Breast epithelium (tissue), 4 donors: Measurements from ENCODE around the gene TBC1D10A. TPM values are rescaled to one million over a fixed set of nuclear protein-coding genes. Genes with fewer than 3 reads are reported as not detected.

Experiments
- DNase-seq, 2 donors: peaks; one replicate each; pipeline ENCODE4 v3.0.0-alpha.2; 2019; ENCODE audit warnings: low spot score in 2 of 2
- H3K27ac ChIP-seq, 2 donors: fragments of 200-600 bp; sonication (generic) in 1 of 2; one replicate each; pipeline ENCODE4 v1.5.1; 2016 to 2019; ENCODE audit warnings: mild to moderate bottlenecking in 1 of 2
- H3K27me3 ChIP-seq, 2 donors: fragments of 200-600 bp; sonication (generic) in 1 of 2; one replicate each; pipeline versions ENCODE4 v1.5.1 to v1.6.0; 2017 to 2019; ENCODE audit warnings: control low read depth in 1 of 2, mild to moderate bottlenecking in 1 of 2
- H3K36me3 ChIP-seq: fragments of 200-600 bp; one replicate; pipeline ENCODE4 v1.5.1; 2019
- H3K4me1 ChIP-seq, 2 donors: fragments of 200-600 bp; sonication (generic); one replicate each; pipeline ENCODE4 v1.5.1; 2016 to 2019; ENCODE audit warnings: control low read depth in 1 of 2
- H3K4me3 ChIP-seq, 3 donors: fragments of 200-600 bp; sonication (generic); 1 replicate in 2 of 3; 2 replicates in 1 of 3; pipeline ENCODE4 v1.5.1; 2016 to 2019; ENCODE audit warnings: mild to moderate bottlenecking in 3 of 3, moderate library complexity in 2 of 3
- H3K9me3 ChIP-seq, 2 donors: fragments of 200-600 bp; sonication (generic) in 1 of 2; one replicate each; pipeline ENCODE4 v1.5.1; 2016 to 2019; ENCODE audit warnings: control low read depth in 1 of 2
- POLR2A ChIP-seq: fragments of 450-650 bp; IDR thresholded peaks from one replicate; pipeline ENCODE4 v1.6.1; 2016; ENCODE audit warnings: antibody characterized with exemption, mild to moderate bottlenecking, moderate library complexity
- POLR2AphosphoS5 ChIP-seq, 3 donors: sonication (generic); formaldehyde crosslinking; IDR thresholded peaks; one replicate each; pipeline ENCODE4 v1.6.1; 2017; ENCODE audit warnings: antibody characterized with exemption in 3 of 3
- intact Hi-C: fragments of 100-400 bp; cut with DNase I; formaldehyde crosslinking; loops from one replicate; pipeline ENCODE4 v1.15.1; 2023; ENCODE audit warnings: low total_unique reads
- total RNA-seq, 3 donors: library from RNA; depleted of rRNA; stranded (reverse); fragments of >200 nt; gene quantifications; one replicate each; pipeline ENCODE4 v1.1.0, GENCODE V29; 2016
- TF ChIP-seq, protein P1 (sequence below), 3 donors: fragments of 450-650 bp; IDR thresholded peaks; one replicate each; pipeline ENCODE4 v1.5.1; 2016 to 2017; ENCODE audit warnings: antibody characterized with exemption in 3 of 3, mild to moderate bottlenecking in 3 of 3, moderate library complexity in 3 of 3

TBC1D10A gene
- total RNA-seq, 3 donors from 2014 or later: 25.0 to 50.1 (median 32.4) TPM

DNA sequence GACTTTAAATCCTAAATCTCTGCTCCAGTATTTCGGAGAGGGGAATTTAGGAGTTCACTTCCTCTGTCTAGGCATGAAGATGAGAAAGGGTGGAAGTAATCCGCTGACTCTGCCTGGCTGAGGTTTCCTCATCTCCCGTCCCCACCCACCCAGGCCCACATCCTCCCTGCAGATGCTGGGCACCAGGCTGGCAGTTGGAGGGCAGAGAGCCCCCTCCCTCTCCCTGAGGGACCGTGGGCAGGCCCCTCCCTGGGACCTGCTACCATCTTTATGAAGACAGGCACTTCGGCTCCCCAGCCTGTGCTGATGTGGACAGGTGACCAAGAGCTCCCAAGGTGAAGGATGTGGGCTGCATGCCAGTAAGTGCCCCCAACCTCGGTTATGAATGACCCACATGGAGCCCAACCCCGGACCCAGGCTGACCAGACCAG lies 44.1 kb downstream of the TBC1D10A start:
- Histone ChIP-seq H3K36me3 (no peaks in the 10 kb centered on the region), H3K27me3 (no peaks in the 10 kb centered on the region), H3K27ac (no peak overlapping the region), H3K9me3 (no peaks in the 10 kb centered on the region), H3K4me1 (no peaks in the 10 kb centered on the region), H3K4me3 (no peak overlapping the region)
- no peak for TF ChIP-seq POLR2AphosphoS5 (IDR thresholded peaks at IDR 0.05)
- TF ChIP-seq POLR2A: no peak
- TF ChIP-seq, protein P1, sequence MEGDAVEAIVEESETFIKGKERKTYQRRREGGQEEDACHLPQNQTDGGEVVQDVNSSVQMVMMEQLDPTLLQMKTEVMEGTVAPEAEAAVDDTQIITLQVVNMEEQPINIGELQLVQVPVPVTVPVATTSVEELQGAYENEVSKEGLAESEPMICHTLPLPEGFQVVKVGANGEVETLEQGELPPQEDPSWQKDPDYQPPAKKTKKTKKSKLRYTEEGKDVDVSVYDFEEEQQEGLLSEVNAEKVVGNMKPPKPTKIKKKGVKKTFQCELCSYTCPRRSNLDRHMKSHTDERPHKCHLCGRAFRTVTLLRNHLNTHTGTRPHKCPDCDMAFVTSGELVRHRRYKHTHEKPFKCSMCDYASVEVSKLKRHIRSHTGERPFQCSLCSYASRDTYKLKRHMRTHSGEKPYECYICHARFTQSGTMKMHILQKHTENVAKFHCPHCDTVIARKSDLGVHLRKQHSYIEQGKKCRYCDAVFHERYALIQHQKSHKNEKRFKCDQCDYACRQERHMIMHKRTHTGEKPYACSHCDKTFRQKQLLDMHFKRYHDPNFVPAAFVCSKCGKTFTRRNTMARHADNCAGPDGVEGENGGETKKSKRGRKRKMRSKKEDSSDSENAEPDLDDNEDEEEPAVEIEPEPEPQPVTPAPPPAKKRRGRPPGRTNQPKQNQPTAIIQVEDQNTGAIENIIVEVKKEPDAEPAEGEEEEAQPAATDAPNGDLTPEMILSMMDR (IDR thresholded peaks at IDR 0.05): no peak
- intact Hi-C loops: loop anchor here (2.0 kb wide), 1 partner anchor 62 kb away; no protein-coding TSS in a partner anchor
- no peak for DNase-seq

- Histone ChIP-seq H3K4me1 (no peaks in the 10 kb centered on the region), H3K9me3 (no peaks in the 10 kb centered on the region), H3K4me3 (no peak overlapping the region), H3K27ac (no peak overlapping the region), H3K36me3 (no peaks in the 10 kb centered on the region), H3K27me3 (no peaks in the 10 kb centered on the region)
- TF ChIP-seq, protein P1 (IDR thresholded peaks at IDR 0.05): no peak
- no peak for TF ChIP-seq POLR2A
- no peak for TF ChIP-seq POLR2AphosphoS5 (IDR thresholded peaks at IDR 0.05)
- no peak for DNase-seq
- intact Hi-C loops: no loop called here
Measured at GRCh38 chr22:30280505-30280904, 46.2 kb downstream of the TBC1D10A start.

- H3K4me3 ChIP-seq: no peak overlapping the region
- TF ChIP-seq POLR2AphosphoS5 (IDR thresholded peaks at IDR 0.05) (no peak), POLR2A (no peak)
- TF ChIP-seq, protein P1 (IDR thresholded peaks at IDR 0.05): no peak
- DNase-seq: no peak
- H3K4me1 ChIP-seq: no peaks in the 10 kb centered on the region
- H3K27ac ChIP-seq: no peak overlapping the region
- no peaks in the 10 kb centered on the region for H3K27me3 ChIP-seq
- intact Hi-C loops: loop anchor here (5.0 kb wide), 2 partner anchors 587 to 1398 kb away; partner anchors contain the start of gene ZNRF3
- no peaks in the 10 kb centered on the region for H3K9me3 ChIP-seq
- H3K36me3 ChIP-seq: no peaks in the 10 kb centered on the region
Measured at GRCh38 chr22:30279932-30280331, 46.8 kb downstream of the TBC1D10A start.

GRCh38 chr22:30279046-30279788 lies 47.5 kb downstream of the TBC1D10A start:
- H3K9me3 ChIP-seq: no peaks in the 10 kb centered on the region
- no peak overlapping the region for H3K4me3 ChIP-seq
- no peak for DNase-seq
- H3K27me3 ChIP-seq: no peaks in the 10 kb centered on the region
- TF ChIP-seq POLR2A: no peak
- TF ChIP-seq POLR2AphosphoS5 (IDR thresholded peaks at IDR 0.05): peak in 1 of 3 donors; percentile 19
- no peaks in the 10 kb centered on the region for H3K4me1 ChIP-seq
- intact Hi-C loops: loop anchor here (5.0 kb wide), 2 partner anchors 588 to 1397 kb away; partner anchors contain the start of gene ZNRF3
- H3K27ac ChIP-seq: no peak overlapping the region
- no peaks in the 10 kb centered on the region for H3K36me3 ChIP-seq

DNA sequence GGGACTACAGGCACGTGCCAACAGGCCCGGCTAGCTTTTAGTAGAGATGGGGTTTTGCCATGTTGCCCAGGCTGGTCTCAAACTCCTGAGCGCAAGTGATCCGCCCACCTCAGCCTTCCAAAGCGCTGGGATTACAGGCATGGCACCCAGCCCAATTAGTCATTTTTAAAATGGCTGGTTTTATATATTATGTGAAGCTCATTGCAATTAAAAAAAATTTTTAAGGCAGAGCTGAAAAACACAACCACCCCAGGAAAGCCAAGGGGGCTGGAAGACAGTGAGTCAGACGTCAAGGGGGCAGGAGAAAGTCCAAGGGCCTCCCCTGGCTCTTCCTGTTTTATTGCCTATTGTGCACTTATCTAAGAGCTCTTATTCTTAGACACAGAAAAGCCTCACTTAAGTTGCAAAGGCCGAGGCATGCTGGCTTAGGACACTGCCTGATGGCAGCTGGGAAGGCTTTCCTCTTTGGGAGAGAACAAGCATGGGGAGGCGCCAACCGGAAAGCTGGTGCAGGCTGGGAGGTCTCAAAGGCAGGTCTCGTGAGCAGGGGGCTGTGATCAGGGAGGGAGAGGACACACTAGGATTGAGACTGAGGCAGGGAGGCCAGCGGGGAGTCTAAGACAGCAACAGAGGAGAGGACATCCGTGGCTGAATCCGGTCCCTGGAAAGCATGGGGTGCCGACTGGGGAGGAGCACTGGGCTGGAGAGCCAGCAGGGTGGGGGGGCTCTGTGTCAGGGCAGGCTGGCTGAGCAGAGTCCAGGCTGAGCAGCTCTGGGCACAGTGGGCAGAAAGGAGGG lies 49.0 kb downstream of the TBC1D10A start:
- Histone ChIP-seq H3K27me3 (no peaks in the 10 kb centered on the region), H3K36me3 (no peaks in the 10 kb centered on the region), H3K9me3 (no peaks in the 10 kb centered on the region), H3K27ac (peak overlapping the region; percentile 29 to 69), H3K4me3 (no peak overlapping the region), H3K4me1 (no peaks in the 10 kb centered on the region)
- TF ChIP-seq POLR2A (no peak), POLR2AphosphoS5 (IDR thresholded peaks at IDR 0.05) (no peak)
- TF ChIP-seq, protein P1 (IDR thresholded peaks at IDR 0.05): no peak
- intact Hi-C loops: loop anchor here (5.0 kb wide), 2 partner anchors 590 to 1395 kb away; partner anchors contain the start of gene ZNRF3
- no peak for DNase-seq
